Keratinocyte (primary cell): ENCODE results near the gene KCNJ15.

Source experiments
- EZH2 ChIP-seq: IDR thresholded peaks from one replicate; pipeline ENCODE4 v1.6.1; 2012; ENCODE audit warnings: inconsistent platforms, mild to moderate bottlenecking, low read length, moderate library complexity
- TF ChIP-seq, protein P1 (sequence below), 3 experiments: IDR thresholded peaks in 1 of 3; conservative IDR thresholded peaks in 1 of 3; optimal IDR thresholded peaks in 1 of 3; 2 replicates in 2 of 3; 3 replicates in 1 of 3; pipeline versions ENCODE3 to v1.5.1; 2011; ENCODE audit warnings: low read length in 3 of 3, mild to moderate bottlenecking in 3 of 3, moderate library complexity in 2 of 3, control low read depth in 1 of 3, inconsistent platforms in 1 of 3; ENCODE audit not compliant: insufficient read depth in 2 of 3; ENCODE audit errors: extremely low read depth in 1 of 3

DNA sequence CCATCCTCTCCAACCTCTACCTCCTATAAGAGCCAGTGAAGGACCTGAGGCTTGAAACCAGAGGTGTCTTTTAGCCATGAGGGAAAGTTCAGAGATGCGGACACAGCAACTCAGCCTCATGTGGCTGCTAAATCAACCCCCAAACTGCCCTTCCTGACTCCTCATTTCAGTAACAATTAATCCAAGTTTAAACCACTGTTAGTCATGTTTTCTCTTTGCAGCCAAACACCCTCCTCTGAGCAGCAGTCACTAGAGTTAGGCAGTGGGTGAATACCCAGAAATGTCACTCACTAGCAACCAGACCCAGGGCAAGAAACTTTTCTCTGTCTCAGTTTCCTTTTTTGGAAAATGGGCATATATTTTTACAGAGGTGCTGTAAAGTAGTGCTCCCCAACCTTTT, 71.2 kb downstream of the KCNJ15 start:
- TF ChIP-seq, protein P1, sequence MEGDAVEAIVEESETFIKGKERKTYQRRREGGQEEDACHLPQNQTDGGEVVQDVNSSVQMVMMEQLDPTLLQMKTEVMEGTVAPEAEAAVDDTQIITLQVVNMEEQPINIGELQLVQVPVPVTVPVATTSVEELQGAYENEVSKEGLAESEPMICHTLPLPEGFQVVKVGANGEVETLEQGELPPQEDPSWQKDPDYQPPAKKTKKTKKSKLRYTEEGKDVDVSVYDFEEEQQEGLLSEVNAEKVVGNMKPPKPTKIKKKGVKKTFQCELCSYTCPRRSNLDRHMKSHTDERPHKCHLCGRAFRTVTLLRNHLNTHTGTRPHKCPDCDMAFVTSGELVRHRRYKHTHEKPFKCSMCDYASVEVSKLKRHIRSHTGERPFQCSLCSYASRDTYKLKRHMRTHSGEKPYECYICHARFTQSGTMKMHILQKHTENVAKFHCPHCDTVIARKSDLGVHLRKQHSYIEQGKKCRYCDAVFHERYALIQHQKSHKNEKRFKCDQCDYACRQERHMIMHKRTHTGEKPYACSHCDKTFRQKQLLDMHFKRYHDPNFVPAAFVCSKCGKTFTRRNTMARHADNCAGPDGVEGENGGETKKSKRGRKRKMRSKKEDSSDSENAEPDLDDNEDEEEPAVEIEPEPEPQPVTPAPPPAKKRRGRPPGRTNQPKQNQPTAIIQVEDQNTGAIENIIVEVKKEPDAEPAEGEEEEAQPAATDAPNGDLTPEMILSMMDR (optimal IDR thresholded peaks at IDR 0.05 in 1 of 3, IDR thresholded peaks at IDR 0.05 in 1 of 3, conservative IDR thresholded peaks at IDR 0.05 in 1 of 3; ENCODE audit: extremely low read depth in 1 of 3, insufficient read depth in 2 of 3, low read length in 3 of 3): no peak
- TF ChIP-seq EZH2: no peak
